Stimulated activated CD8-positive, alpha-beta memory T cell treated with anti-CD3 and anti-CD28 coated beads, Interleukin-4, amount 100 ng/mL, for 1 hour (primary cell): ENCODE results near the gene TMEM238L.

Source experiments
- DNase-seq, 2 donors: peaks; one replicate each; pipeline ENCODE4 v3.0.0-alpha.2; 2020; ENCODE audit warnings: low read depth in 2 of 2, low spot score in 1 of 2

TMEM238L gene

GRCh38 chr17:10805911-10806310 lies 2.0 kb upstream of the TMEM238L start:
- no peak for DNase-seq

- DNase-seq, result no peak
These were observed 647 bp upstream of the TMEM238L start for GRCh38 chr17:10804546-10804945.

- no peak for DNase-seq
These were observed 549 bp downstream of the TMEM238L start for GRCh38 chr17:10803350-10803749.

- no peak for DNase-seq
These were observed 1.2 kb downstream of the TMEM238L start for GRCh38 chr17:10802496-10803284.

- DNase-seq, result no peak
These were observed 4.5 kb downstream of the TMEM238L start for GRCh38 chr17:10799407-10799806.

- DNase-seq, result no peak
These were observed 5.0 kb downstream of the TMEM238L start for GRCh38 chr17:10798910-10799309.

- DNase-seq, result no peak
These were observed 5.6 kb downstream of the TMEM238L start for GRCh38 chr17:10798332-10798749.

GRCh38 chr17:10797476-10798328 lies 6.2 kb downstream of the TMEM238L start:
- DNase-seq, result no peak

- DNase-seq, result no peak
These were observed 10.1 kb downstream of the TMEM238L start for GRCh38 chr17:10793816-10794215.

- no peak for DNase-seq
These were observed 10.6 kb downstream of the TMEM238L start for GRCh38 chr17:10793256-10793655.

- no peak for DNase-seq
These were observed 11.7 kb downstream of the TMEM238L start for GRCh38 chr17:10792151-10792550.

- no peak for DNase-seq
These were observed 13.2 kb downstream of the TMEM238L start for GRCh38 chr17:10790491-10791401.

GRCh38 chr17:10789694-10790271 lies 14.1 kb downstream of the TMEM238L start:
- no peak for DNase-seq

- DNase-seq, result no peak
These were observed 16.4 kb downstream of the TMEM238L start for GRCh38 chr17:10787306-10788045.

GRCh38 chr17:10785295-10785694 lies 18.6 kb downstream of the TMEM238L start:
- DNase-seq, result no peak

GRCh38 chr17:10779609-10780008 lies 24.3 kb downstream of the TMEM238L start:
- no peak for DNase-seq

GRCh38 chr17:10777890-10778289 lies 26.0 kb downstream of the TMEM238L start:
- no peak for DNase-seq

GRCh38 chr17:10777131-10777807 lies 26.6 kb downstream of the TMEM238L start:
- no peak for DNase-seq

GRCh38 chr17:10776381-10776780 lies 27.5 kb downstream of the TMEM238L start:
- no peak for DNase-seq
